ENCODE data around the gene LACTBL1. TPM values are rescaled to one million over a fixed set of nuclear protein-coding genes. Genes with fewer than 3 reads are reported as not detected.

The LACTBL1 gene
- total RNA-seq, 1 donor from 2014 or later: not detected

GRCh38 chr1:22955146-22955545 lies 17.5 kb downstream of the LACTBL1 start:
- TF ChIP-seq, protein P1, sequence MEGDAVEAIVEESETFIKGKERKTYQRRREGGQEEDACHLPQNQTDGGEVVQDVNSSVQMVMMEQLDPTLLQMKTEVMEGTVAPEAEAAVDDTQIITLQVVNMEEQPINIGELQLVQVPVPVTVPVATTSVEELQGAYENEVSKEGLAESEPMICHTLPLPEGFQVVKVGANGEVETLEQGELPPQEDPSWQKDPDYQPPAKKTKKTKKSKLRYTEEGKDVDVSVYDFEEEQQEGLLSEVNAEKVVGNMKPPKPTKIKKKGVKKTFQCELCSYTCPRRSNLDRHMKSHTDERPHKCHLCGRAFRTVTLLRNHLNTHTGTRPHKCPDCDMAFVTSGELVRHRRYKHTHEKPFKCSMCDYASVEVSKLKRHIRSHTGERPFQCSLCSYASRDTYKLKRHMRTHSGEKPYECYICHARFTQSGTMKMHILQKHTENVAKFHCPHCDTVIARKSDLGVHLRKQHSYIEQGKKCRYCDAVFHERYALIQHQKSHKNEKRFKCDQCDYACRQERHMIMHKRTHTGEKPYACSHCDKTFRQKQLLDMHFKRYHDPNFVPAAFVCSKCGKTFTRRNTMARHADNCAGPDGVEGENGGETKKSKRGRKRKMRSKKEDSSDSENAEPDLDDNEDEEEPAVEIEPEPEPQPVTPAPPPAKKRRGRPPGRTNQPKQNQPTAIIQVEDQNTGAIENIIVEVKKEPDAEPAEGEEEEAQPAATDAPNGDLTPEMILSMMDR (IDR thresholded peaks at IDR 0.05; ENCODE audit: unreplicated experiment): no peak
- H3K4me1 Mint-ChIP-seq (ENCODE audit: low read depth): no peaks in the 10 kb centered on the region

DNA sequence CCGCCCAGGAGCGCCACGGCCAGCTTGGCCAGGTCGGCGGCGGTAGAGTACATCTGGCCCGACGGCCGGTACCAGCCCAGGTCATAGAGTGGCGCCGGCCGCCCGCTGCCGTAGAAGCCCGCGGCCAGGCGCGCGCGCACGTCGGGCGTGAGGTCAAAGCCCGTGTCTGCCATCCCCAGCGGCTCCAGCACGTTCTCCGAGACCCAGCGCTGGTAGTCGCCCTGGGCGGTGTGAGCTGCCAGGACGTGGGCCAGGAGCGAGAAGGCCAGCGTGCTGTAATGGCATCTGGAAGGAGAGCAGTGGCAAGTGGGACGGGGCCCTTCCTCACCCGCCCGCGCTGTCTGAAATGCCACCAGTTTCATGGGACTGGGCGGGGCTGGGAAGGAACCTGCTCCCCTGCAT lies 18.9 kb downstream of the LACTBL1 start:
- peaks cover 4% of the 10 kb centered on the region for H3K27me3 Mint-ChIP-seq
- H3K27ac Mint-ChIP-seq: no peak overlapping the region
- DNase-seq (ENCODE audit: low spot score, unreplicated experiment): no peak
- H3K9me3 Mint-ChIP-seq (ENCODE audit: low read depth): no peaks in the 10 kb centered on the region
- TF ChIP-seq, protein P1 (IDR thresholded peaks at IDR 0.05; ENCODE audit: unreplicated experiment): no peak
- no peaks in the 10 kb centered on the region for H3K36me3 Mint-ChIP-seq (ENCODE audit: insufficient read depth)
- H3K4me1 Mint-ChIP-seq (ENCODE audit: low read depth): no peaks in the 10 kb centered on the region
- no peak overlapping the region for H3K4me3 Mint-ChIP-seq (ENCODE audit: low read depth)

More at GRCh38 chr1:22955146-22955545, 17.5 kb downstream of the LACTBL1 start:
- peaks cover 2% of the 10 kb centered on the region for H3K27me3 Mint-ChIP-seq
- H3K4me3 Mint-ChIP-seq (ENCODE audit: low read depth): no peak overlapping the region
- no peak overlapping the region for H3K27ac Mint-ChIP-seq
- H3K36me3 Mint-ChIP-seq (ENCODE audit: insufficient read depth): no peaks in the 10 kb centered on the region
- no peaks in the 10 kb centered on the region for H3K9me3 Mint-ChIP-seq (ENCODE audit: low read depth)
- no peak for DNase-seq (ENCODE audit: low spot score, unreplicated experiment)

- Mint-ChIP-seq H3K4me3 (ENCODE audit: low read depth) (no peak overlapping the region), H3K9me3 (ENCODE audit: low read depth) (no peaks in the 10 kb centered on the region), H3K4me1 (ENCODE audit: low read depth) (no peaks in the 10 kb centered on the region), H3K27me3 (peaks cover 9% of the 10 kb centered on the region), H3K36me3 (ENCODE audit: insufficient read depth) (no peaks in the 10 kb centered on the region), H3K27ac (no peak overlapping the region)
- DNase-seq (ENCODE audit: low spot score, unreplicated experiment): no peak
- TF ChIP-seq, protein P1 (IDR thresholded peaks at IDR 0.05; ENCODE audit: unreplicated experiment): no peak
These were observed 19.5 kb downstream of the LACTBL1 start for GRCh38 chr1:22953057-22953739.

- TF ChIP-seq, protein P1 (IDR thresholded peaks at IDR 0.05; ENCODE audit: unreplicated experiment): no peak
- no peak for DNase-seq (ENCODE audit: low spot score, unreplicated experiment)
- Mint-ChIP-seq H3K4me3 (ENCODE audit: low read depth) (no peak overlapping the region), H3K27me3 (peaks cover 11% of the 10 kb centered on the region), H3K4me1 (ENCODE audit: low read depth) (no peaks in the 10 kb centered on the region), H3K27ac (no peak overlapping the region), H3K9me3 (ENCODE audit: low read depth) (no peaks in the 10 kb centered on the region), H3K36me3 (ENCODE audit: insufficient read depth) (no peaks in the 10 kb centered on the region)
These were observed 20.0 kb downstream of the LACTBL1 start for GRCh38 chr1:22952694-22953056.

- TF ChIP-seq, protein P1 (IDR thresholded peaks at IDR 0.05; ENCODE audit: unreplicated experiment): no peak
- H3K4me1 Mint-ChIP-seq (ENCODE audit: low read depth): no peaks in the 10 kb centered on the region
- H3K27me3 Mint-ChIP-seq: peaks cover 11% of the 10 kb centered on the region
These were observed 20.9 kb downstream of the LACTBL1 start for GRCh38 chr1:22951796-22952195.

More at GRCh38 chr1:22951796-22952195, 20.9 kb downstream of the LACTBL1 start:
- Mint-ChIP-seq H3K9me3 (ENCODE audit: low read depth) (no peaks in the 10 kb centered on the region), H3K27ac (no peak overlapping the region), H3K36me3 (ENCODE audit: insufficient read depth) (no peaks in the 10 kb centered on the region), H3K4me3 (ENCODE audit: low read depth) (no peak overlapping the region)
- DNase-seq (ENCODE audit: low spot score, unreplicated experiment): no peak
